Medulla oblongata (tissue), 1 donor: Measurements from ENCODE around the gene KLHL4.
"Not testable (repeated sequence)": the region's sequence is repeated elsewhere in the genome, so short reads cannot be mapped to it uniquely, and the experiment has no call there.

Experiments used
- DNase-seq: peaks from one replicate; pipeline ENCODE4 v3.0.0-alpha.2; 2015; ENCODE audit errors: extremely low spot score

KLHL4 gene, protein sequence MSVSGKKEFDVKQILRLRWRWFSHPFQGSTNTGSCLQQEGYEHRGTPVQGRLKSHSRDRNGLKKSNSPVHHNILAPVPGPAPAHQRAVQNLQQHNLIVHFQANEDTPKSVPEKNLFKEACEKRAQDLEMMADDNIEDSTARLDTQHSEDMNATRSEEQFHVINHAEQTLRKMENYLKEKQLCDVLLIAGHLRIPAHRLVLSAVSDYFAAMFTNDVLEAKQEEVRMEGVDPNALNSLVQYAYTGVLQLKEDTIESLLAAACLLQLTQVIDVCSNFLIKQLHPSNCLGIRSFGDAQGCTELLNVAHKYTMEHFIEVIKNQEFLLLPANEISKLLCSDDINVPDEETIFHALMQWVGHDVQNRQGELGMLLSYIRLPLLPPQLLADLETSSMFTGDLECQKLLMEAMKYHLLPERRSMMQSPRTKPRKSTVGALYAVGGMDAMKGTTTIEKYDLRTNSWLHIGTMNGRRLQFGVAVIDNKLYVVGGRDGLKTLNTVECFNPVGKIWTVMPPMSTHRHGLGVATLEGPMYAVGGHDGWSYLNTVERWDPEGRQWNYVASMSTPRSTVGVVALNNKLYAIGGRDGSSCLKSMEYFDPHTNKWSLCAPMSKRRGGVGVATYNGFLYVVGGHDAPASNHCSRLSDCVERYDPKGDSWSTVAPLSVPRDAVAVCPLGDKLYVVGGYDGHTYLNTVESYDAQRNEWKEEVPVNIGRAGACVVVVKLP

DNA sequence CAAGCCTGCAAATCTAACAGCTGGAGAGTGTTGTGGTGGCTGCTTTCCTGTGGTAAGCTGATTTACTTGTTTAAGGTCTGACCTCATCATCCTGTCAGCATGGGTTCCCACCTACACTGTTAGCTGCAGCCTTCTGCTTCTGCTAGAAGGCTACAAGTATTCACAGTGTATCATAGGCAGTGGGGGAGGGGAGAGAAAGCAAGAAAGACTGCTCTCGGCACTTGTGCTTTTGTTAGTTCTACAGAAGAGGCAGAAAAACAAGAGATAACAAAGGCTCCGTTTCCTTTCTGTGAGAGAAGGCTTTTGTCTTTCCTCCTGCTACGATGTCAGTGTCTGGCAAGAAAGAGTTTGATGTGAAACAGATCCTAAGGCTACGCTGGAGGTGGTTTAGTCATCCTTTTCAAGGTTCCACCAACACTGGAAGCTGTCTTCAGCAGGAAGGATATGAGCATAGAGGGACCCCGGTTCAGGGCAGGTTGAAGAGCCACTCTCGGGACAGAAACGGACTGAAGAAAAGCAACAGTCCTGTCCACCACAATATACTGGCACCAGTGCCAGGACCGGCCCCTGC, at the start of gene KLHL4:
TSS of gene KLHL4 (plus strand) at position 232 of the 571 bp plus-strand sequence. CDS start at position 324, 92 bp downstream.
- DNase-seq, result peak; percentile 63

DNA sequence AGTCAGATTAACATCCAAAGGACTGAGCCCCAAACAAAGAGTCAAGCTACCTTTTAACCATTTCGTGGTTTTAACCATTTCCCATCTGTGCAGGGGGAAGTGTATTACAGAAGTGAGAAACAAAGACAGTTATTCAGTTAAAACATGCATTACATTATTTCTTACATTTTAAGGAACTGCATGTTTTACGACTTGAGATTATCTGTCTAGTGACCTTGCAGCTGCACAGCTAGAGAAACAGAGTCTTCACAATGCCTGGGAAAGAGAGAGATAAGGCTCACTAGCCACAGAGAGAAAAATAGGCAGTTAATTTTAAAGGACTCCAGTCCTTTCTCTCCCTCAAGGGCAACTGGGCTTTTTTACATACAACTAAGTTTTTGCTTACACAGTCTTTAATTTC, 48.7 kb upstream of the KLHL4 start:
- DNase-seq, result no peak

DNA sequence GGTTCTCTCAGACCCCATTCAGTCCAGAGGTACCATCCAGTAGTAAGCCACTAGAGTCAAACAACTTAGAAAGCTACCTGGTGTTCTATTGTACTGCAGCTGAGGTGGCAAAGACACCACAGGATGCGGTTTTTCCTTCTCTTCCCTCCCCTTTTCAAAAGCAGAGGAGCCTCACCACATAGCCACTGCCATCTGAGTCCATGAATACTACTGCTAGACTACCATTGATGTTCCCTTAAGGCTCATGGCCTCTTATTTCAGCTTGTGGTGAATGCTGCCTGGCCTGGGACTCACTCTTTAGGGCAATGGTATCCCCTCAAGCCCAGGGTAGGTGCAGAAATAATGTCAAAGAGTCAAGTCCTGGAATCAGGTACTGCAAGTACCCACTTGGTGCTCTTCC, 41.8 kb upstream of the KLHL4 start:
- no peak for DNase-seq

DNA sequence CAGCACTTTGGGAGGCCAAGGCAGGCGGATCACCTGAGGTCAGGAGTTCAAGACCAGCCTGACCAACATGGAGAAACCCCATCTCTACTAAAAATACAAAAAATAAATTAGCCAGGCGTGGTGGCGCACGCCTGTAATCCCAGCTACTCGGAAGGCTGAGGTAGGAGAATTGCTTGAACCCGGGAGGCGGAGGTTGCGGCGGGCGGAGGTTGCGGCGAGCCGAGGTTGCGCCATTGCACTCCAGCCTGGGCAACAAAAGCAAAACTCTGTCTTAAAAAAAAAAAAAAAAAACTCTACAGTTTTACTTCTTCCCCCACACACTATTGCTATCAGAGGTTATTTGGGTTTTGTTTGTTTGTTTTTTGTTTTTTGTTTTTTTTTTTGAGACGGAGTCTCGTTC, 38.9 kb upstream of the KLHL4 start:
- DNase-seq, result not testable (repeated sequence)

DNA sequence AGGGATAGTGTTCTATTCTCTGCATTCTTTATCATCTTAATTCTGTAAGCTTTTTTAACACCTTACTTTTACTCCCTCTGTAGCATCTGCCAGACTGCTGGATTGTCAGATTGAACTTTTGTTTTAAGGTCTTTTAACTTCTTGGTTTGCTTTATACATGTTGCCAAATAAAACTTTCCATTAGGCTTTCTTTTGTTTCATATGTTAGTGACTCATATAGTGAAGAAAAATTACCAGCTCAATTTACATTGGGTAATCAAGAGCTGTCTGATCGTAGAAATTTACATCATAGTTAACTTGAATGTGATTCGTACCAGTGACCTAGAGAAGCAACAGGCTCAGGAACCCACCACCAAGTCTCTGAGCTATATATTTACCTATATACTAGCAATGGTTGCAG, 28.5 kb upstream of the KLHL4 start:
- DNase-seq, result no peak

DNA sequence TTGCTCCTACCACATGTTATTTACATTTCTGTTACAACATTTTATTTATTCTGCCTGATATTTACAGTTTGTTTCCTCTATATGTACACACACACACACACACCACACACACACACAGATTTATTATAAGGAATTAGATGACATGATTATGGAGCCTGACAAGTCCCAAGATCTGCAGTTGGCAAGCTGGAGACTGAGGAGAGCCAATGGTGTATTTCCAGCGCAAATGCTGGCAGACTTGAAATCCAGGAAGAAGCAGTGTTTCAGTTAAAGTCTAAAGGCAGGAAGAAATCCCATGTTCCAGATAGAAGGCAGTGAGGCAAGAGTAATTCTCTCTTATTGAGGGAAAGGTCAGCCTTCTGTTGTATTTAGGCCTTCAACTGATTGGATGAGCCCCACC, 1.8 kb upstream of the KLHL4 start:
- DNase-seq, result no peak

DNA sequence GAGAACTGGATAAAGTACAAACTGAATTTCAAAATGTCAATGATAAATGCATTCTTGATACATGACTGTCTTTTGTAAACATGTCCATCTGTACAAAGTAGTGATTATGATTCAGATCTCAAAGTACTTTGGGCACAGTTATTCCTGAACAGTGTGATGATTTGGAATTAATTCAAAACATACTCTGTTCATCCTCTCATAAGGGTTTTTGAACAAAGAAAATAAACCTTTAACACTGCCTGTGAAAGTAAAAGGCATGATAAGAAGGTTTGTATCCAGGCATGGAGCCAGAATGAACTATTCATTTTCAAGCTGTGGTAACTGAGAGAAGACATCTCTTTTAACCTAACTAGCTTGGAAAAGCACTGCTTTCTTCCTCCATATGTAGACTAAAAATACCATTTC, 883 bp upstream of the KLHL4 start:
- peak; percentile 2 for DNase-seq

DNA sequence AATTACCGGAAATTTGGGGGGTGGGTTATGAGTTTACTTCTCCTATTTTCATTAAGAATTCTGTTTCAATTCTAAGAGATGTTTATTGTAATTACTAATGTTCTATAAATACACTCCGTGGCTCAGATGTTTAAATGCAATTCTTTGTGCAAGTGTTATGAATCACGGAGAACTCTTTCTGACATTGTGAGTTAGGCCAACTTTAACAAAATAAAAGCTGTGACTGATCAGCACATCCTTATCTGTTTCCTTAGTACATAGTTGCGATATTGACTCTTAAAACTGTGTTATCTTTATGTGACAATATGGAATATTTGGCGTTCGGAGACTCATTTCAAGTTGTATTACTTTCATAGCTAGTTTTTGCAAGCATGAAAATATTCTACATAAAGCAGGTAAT, 902 bp downstream of the KLHL4 start:
- DNase-seq, result no peak

DNA sequence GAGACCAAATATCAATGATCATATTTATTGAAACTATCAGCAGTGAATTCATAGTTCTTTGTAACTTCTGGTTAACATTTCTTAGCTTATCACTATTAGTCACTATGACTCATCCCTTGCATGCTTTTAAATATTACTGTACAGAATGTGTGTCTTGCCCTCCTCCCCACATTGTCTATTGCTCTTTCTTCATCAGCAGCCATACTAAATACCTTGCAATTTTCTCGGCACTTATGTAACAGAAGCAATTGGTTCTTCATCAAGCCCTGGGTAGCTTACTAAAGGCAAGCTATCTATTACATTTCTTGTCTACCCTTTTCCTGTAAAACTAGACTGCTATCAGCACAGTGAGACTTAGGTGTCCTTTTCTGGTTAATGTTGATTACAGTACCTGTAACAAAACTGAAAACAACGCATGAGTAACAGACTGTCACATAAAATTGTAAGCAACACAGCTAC, 8.2 kb downstream of the KLHL4 start:
- DNase-seq, result no peak

DNA sequence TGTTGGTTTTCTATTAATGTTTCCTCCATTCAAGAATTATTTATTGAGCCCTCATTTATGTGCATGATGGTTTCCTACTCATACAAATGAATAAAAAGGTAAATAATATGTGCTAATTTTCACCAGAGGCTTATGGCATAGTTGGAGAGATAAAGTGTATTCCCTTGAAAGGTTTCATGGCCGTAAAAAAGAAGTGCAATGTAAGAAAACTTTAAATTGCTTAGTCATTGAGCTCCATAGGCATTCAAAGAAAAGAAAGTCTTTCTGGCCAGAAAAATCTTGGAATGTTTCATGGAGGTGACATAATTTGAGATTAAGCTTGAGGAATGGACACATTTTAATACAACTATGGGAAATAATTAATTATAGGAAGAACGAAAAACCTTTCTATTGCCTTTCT, 8.7 kb downstream of the KLHL4 start:
- no peak for DNase-seq

DNA sequence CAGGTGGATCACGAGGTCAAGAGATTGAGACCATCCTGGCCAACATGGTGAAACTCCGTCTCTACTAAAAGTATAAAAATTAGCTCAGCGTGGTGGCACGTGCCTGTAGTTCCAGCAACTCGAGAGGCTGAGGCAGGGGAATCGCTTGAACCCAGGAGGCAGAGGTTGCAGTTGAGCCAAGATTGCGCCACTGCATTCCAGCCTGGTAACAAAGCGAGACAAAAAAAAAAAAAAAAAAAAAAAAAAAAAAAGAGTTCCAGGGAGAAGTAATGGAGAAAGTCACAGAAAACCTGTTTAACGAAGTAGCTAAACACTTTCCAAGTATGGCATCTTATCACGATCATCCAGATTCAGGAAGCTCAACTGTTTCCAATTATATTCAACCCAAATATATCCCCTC, 10.9 kb downstream of the KLHL4 start:
- DNase-seq, result no peak

DNA sequence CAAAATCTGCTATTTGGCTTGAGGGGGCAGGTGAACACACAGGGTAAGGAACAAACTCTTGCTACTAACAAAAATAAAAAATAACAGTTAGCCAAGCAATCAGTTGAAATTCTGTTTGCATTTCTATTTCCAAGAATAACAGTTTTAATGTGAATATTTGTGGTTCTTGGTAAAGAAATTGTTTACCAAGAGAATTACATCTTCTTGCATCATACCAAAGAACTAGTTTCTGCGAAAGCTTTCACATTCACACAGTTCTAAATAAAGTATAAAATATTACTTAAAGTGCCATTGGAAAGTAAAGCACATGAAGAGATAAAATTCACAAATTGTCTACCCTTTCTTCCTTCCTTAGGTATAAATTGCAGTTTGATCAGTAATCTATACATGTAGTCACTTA, 54.4 kb downstream of the KLHL4 start:
- no peak for DNase-seq

DNA sequence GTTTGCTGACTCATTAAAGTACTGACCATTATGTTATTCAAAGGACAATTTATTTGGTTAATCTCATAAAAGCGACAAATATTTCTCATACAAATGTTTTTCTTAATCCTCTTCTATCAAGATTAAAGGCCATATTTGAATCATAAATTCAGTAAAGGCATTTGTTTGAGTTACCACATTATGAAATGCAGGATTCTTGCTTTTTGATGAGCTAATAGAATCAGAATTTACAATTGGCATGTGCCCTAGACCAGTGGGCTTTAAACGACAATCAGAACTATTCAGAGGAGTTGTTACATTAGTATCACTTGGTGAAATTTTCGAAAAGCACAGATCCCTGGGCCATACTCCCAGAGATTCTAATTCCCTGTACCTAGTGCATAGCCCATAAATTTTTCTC, 55.3 kb downstream of the KLHL4 start:
- DNase-seq, result no peak

DNA sequence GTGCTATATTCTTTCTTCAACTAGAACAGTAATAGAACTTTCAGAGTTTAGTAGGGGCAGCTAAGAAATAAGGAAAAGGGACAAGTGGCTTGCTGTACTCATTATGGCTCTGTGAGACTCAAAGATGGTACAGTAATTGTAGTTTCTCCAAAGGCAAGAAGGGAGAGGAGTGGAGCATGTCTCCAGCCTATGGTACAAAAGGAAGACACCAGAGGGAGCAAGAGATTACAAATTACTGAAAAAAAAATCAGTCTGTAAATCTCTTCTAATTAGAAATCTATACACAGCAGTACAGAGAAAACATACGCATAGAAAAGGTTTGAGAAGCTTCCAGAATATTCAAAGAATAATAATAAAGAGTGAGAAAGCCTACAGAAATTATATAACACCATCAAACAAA, 61.4 kb downstream of the KLHL4 start:
- DNase-seq, result peak; percentile 8

DNA sequence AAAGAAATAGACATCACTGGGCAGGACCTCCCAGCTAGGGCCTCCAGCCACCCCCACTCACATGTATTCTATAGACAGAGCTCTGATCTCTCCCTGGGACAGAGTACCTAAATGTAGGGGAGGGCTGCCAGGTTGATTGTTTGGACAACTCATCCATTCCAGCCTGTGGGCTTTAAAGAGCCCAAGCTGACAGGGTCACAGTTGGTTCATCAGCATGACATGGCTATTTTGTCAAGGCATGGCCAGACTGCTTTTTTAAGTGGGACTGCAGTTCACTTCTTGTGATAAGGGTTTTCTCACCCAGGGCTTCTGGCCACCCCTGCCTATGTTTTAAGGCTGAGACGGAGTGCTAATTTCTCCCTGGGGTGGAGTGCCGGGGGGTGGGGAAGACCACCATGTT, 63.3 kb downstream of the KLHL4 start:
- DNase-seq, result no peak

DNA sequence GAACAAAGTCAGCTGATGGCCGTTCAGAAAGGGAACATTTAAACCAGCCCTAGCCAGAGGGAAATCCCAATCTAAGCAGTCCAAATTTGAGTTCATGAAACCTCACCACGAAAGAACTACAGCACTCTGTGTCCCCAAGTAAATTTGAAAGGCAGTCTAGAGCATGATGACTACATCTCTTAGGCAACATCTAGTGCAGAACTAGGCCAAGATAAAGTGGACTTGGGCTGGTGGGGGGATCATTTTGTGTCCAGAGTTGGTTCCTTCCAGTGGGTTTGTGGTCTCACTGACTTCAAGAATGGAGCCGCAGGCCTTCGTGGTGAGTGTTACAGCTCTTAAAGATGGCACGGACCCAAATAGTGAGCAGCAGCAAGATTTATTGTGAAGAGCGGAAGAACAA, 64.9 kb downstream of the KLHL4 start:
- DNase-seq, result no peak

DNA sequence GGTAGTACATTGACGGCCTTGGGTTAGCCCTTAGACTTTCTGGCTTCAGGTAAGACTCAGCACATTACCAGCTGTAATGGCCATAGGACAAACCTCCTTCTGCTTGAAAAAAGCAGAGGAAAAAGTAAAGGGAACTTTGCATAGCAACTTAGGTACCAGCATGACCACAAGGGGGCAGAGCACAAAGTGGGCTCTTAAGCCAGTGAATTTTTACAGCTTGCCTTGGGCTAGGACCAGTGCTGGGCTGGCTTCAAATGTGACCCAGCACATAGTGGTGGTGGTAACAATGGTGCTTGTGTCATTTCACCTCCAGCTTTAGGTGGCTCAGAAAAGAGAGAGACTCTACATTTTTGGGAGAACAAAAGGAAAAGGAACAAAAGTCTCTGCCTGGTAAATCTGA, 66.1 kb downstream of the KLHL4 start:
- DNase-seq, result no peak

DNA sequence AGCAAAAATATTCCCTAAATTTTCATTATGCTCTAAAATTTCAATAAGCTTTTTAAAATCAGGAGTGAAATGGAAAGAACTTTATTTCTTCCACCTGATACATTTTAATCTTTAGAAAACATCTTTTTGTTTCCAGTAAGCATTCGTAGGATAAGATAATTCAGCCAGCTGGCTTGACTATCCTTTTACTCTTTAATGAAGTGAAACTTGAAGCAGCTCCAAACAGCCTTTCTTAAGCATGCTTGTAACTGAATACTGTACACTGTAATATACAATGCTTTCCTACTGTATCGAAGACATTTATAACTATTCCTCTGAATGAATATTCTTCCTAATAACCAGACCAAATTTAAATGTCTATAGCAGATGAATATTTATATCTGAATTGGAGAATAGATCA, 98.8 kb downstream of the KLHL4 start:
- DNase-seq, result no peak

DNA sequence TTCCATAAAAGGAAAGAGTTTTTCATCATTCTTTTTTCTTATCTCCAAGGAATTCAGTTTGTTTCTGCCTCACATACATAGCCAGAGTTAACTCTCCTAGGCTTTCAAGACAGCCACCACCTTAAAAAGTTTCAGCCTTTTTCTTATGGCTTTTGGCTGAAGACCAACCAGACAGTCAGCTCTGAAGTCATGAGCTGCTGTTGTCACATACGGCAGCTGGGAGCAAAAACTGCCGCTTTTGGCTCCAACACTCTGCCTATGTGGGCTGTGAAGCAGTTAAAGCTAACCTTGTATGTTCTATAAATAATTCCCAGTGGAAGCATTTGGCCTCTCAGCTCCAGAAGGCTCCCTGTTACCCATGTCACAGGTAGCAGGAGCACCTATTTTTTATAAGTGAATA, 104.1 kb downstream of the KLHL4 start:
- DNase-seq, result peak; percentile 12

DNA sequence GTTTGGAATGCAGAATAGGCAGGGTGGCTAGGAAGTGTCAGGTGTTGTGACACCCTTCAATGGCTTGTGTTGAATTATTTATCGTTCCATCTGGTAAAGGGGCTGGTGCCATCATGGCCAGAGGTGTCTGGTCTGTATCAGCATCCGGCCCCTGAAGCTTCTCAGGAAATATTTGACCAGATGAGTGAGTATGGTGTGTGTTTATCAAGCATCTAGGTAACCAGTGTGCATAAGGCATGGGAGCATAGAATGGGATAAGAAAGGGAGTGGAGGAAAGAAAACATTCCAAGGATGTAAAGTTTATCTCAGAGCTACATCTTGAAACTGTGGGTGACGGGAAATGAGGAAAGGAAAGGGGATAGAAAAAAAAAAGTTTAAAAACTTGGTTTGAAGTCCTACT, 109.4 kb downstream of the KLHL4 start:
- no peak for DNase-seq

DNA sequence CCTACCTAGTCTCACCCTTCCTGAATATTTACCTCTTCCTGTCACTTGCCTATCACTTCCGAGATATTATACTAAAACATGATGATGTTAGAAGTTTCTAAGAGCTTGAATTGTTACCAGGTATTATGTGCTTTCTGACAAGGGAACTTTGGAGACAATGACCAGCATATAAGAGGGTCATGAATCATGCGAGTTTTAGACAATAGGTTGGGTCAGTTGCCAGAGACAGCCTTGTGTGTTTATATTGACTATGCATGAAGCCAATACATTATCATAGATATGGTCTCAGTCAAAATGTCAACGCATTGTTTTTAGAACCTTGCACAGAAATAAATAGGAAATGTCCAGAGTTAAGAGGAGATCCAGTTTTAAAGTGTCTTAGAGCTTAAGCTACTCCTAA, 116.8 kb downstream of the KLHL4 start:
- DNase-seq, result no peak

DNA sequence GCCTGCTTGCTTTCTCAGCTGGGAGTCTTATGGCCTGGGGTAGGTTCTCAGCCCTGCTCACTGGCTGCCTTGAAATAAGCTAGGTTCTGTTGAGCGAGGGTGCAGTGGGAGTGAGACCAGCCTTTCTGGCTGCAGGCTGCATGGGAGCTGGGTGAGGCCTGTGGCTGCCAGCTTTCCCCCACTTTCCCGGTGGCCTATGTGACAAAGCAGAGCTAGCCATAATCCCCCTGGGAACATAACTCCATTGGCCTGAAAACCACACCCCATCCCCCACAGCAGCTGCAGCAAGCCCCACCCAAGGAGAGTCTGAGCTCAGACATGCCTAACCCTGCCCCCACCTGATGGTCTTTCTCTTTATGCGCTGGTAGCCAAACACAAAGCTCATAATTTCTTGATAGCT, 118.9 kb downstream of the KLHL4 start:
- no peak for DNase-seq

DNA sequence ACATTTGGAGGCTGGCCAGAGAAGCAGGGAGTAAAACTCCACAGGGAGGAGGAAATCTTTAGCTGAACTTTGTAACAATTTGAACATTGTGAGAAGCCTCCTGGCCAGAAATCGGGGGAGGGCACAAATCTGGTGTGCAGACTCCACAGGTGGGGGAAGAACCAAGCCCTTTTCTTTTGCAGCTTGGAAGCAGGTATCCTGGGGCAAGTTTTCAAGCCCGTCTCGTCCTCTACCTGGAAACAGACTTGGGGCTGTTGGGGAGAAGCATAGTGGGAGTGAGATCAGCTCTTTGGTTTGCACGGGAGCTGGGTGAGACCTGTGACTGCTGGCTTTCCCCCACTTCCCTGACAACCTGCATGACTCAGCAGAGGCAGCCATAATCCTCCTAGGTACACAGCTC, 123.8 kb downstream of the KLHL4 start:
- not testable (repeated sequence) for DNase-seq
